Osteoblast (primary cell): ENCODE measurements around the gene CCL22. TPM values are rescaled to one million over a fixed set of nuclear protein-coding genes. Genes with fewer than 3 reads are reported as not detected.

ENCODE experiments used
- DNase-seq: peaks from one replicate; pipeline ENCODE4 v3.0.0; 2011; ENCODE audit warnings: low spot score, mixed read lengths; ENCODE audit not compliant: insufficient read length; ENCODE audit errors: missing footprints
- H2AFZ ChIP-seq: 2 replicates; pipeline ENCODE4 v1.6.0; 2011; ENCODE audit warnings: mild to moderate bottlenecking, low read length
- H3K27ac ChIP-seq: 2 replicates; pipeline ENCODE4 v1.5.1; 2011; ENCODE audit warnings: mild to moderate bottlenecking, low read depth, low read length, moderate library complexity
- H3K27me3 ChIP-seq: 2 replicates; pipeline ENCODE4 v1.6.0; 2012; ENCODE audit warnings: mild to moderate bottlenecking, control low read depth, inconsistent platforms, low read length, moderate library complexity; ENCODE audit not compliant: insufficient read depth
- H3K36me3 ChIP-seq: 2 replicates; pipeline ENCODE4 v1.5.1; 2011; ENCODE audit warnings: mild to moderate bottlenecking, low read length, control low read depth, moderate library complexity; ENCODE audit not compliant: insufficient read depth
- H3K4me1 ChIP-seq: 2 replicates; pipeline ENCODE4 v1.5.1; 2011; ENCODE audit warnings: mild to moderate bottlenecking, low read length, control low read depth, moderate library complexity; ENCODE audit not compliant: insufficient read depth
- H3K4me2 ChIP-seq: 2 replicates; pipeline ENCODE4 v1.6.0; 2011; ENCODE audit warnings: mild to moderate bottlenecking, low read length; ENCODE audit not compliant: insufficient read depth
- H3K4me3 ChIP-seq: fragments of 200-600 bp; sonication (generic); 3 replicates; pipeline ENCODE4 v1.5.1; 2012; ENCODE audit warnings: mild to moderate bottlenecking, low read length, inconsistent platforms; ENCODE audit not compliant: insufficient read depth
- H3K79me2 ChIP-seq: 2 replicates; pipeline ENCODE4 v1.6.0; 2012; ENCODE audit warnings: mild to moderate bottlenecking, low read length, control low read depth, inconsistent platforms; ENCODE audit not compliant: insufficient read depth
- H3K9me3 ChIP-seq: 2 replicates; pipeline ENCODE4 v1.5.1; 2011; ENCODE audit warnings: low read depth, low read length, control low read depth
- H4K20me1 ChIP-seq: 2 replicates; pipeline ENCODE4 v1.6.0; 2012; ENCODE audit warnings: mild to moderate bottlenecking, low read length, control low read depth; ENCODE audit not compliant: insufficient read depth
- total RNA-seq: library from RNA; depleted of rRNA; stranded (reverse); fragments of >200 nt; gene quantifications from 2 replicates; pipeline ENCODE4 v1.2.3, GENCODE V29; 2012
- TF ChIP-seq, protein P1 (sequence below): IDR thresholded peaks from 2 replicates; pipeline ENCODE4 v1.5.1; 2011; ENCODE audit warnings: mild to moderate bottlenecking, low read depth, low read length, moderate library complexity; ENCODE audit errors: extremely low read depth

The CCL22 gene
- total RNA-seq, 1 donor = not detected

DNA sequence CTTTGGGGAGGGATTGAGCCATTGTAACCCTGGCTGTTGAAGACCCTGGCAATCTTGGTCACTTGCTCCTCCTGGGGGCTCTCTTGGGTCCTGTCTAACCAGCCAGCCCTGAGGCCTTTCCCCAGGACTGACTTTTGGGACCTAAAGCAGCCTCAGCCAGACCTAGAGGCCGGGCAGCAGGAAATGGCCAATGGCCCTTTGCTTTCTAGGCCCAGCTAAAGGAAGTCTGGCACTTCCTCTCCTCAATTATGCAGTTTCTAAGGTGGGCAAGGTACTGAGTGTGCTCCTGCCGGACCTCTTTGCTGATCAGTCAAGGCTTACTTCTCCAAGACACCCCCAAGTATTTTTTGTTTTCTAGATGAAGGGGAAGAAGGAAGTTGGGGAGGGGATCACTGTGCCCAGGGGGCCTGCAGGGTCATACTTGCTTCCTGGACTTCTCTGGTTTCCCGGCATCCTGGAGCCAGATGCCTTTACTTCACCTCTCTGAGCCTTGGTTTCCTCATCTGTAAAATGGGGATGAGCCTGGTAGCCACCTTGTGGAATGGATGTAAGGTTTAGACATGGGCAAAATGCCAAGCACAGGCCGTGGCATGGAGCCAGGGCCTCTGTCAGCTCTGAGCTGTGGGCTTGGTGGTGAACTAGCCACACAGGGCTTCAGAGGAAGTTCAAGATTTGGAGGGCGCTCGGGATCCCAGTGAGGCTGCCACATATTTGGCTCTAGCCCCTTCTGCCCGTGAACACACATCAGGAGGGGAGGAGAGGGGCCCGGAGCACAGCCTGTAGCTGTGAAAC lies 22.3 kb downstream of the CCL22 start:
- peak; percentile 53 for DNase-seq
- H3K4me2 ChIP-seq = no peak overlapping the region
- H3K9me3 ChIP-seq = no peaks in the 10 kb centered on the region
- H3K4me1 ChIP-seq = no peaks in the 10 kb centered on the region
- no peak overlapping the region for H3K27ac ChIP-seq
- H2AFZ ChIP-seq = no peak overlapping the region
- H3K79me2 ChIP-seq = no peaks in the 10 kb centered on the region
- TF ChIP-seq, protein P1, sequence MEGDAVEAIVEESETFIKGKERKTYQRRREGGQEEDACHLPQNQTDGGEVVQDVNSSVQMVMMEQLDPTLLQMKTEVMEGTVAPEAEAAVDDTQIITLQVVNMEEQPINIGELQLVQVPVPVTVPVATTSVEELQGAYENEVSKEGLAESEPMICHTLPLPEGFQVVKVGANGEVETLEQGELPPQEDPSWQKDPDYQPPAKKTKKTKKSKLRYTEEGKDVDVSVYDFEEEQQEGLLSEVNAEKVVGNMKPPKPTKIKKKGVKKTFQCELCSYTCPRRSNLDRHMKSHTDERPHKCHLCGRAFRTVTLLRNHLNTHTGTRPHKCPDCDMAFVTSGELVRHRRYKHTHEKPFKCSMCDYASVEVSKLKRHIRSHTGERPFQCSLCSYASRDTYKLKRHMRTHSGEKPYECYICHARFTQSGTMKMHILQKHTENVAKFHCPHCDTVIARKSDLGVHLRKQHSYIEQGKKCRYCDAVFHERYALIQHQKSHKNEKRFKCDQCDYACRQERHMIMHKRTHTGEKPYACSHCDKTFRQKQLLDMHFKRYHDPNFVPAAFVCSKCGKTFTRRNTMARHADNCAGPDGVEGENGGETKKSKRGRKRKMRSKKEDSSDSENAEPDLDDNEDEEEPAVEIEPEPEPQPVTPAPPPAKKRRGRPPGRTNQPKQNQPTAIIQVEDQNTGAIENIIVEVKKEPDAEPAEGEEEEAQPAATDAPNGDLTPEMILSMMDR = no peak
- peaks cover 10% of the 10 kb centered on the region for H3K27me3 ChIP-seq
- H4K20me1 ChIP-seq = no peaks in the 10 kb centered on the region
- no peak overlapping the region for H3K4me3 ChIP-seq
- H3K36me3 ChIP-seq = no peaks in the 10 kb centered on the region

DNA sequence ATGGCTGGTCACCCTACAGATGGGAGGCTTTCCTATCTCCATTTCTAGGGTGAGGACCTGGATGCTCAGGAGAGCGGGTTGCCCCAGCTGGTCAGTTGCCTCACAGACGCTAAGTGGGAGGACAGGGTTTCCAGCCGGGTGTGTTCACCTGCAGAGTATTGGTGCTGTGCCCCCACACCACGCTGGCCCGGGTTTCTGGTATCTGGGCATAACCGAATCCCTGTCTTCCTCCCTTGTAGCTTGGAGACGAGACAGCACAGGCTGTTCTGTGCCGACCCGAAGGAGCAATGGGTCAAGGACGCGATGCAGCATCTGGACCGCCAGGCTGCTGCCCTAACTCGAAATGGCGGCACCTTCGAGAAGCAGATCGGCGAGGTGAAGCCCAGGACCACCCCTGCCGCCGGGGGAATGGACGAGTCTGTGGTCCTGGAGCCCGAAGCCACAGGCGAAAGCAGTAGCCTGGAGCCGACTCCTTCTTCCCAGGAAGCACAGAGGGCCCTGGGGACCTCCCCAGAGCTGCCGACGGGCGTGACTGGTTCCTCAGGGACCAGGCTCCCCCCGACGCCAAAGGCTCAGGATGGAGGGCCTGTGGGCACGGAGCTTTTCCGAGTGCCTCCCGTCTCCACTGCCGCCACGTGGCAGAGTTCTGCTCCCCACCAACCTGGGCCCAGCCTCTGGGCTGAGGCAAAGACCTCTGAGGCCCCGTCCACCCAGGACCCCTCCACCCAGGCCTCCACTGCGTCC lies 23.4 kb downstream of the CCL22 start:
- H3K4me3 ChIP-seq = no peak overlapping the region
- no peaks in the 10 kb centered on the region for H4K20me1 ChIP-seq
- H3K79me2 ChIP-seq = no peaks in the 10 kb centered on the region
- H2AFZ ChIP-seq = no peak overlapping the region
- peak; percentile 61 for DNase-seq
- H3K27me3 ChIP-seq = peaks cover 6% of the 10 kb centered on the region
- no peak overlapping the region for H3K4me2 ChIP-seq
- no peaks in the 10 kb centered on the region for H3K36me3 ChIP-seq
- H3K9me3 ChIP-seq = no peaks in the 10 kb centered on the region
- TF ChIP-seq, protein P1 = no peak
- no peaks in the 10 kb centered on the region for H3K4me1 ChIP-seq
- no peak overlapping the region for H3K27ac ChIP-seq

DNA sequence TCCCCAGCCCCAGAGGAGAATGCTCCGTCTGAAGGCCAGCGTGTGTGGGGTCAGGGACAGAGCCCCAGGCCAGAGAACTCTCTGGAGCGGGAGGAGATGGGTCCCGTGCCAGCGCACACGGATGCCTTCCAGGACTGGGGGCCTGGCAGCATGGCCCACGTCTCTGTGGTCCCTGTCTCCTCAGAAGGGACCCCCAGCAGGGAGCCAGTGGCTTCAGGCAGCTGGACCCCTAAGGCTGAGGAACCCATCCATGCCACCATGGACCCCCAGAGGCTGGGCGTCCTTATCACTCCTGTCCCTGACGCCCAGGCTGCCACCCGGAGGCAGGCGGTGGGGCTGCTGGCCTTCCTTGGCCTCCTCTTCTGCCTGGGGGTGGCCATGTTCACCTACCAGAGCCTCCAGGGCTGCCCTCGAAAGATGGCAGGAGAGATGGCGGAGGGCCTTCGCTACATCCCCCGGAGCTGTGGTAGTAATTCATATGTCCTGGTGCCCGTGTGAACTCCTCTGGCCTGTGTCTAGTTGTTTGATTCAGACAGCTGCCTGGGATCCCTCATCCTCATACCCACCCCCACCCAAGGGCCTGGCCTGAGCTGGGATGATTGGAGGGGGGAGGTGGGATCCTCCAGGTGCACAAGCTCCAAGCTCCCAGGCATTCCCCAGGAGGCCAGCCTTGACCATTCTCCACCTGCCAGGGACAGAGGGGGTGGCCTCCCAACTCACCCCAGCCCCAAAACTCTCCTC lies 24.1 kb downstream of the CCL22 start:
- TF ChIP-seq, protein P1 = peak; percentile 6
- H3K79me2 ChIP-seq = no peaks in the 10 kb centered on the region
- H4K20me1 ChIP-seq = no peaks in the 10 kb centered on the region
- H3K4me2 ChIP-seq = no peak overlapping the region
- peak; percentile 31 for DNase-seq
- H3K9me3 ChIP-seq = no peaks in the 10 kb centered on the region
- no peaks in the 10 kb centered on the region for H3K36me3 ChIP-seq
- no peak overlapping the region for H3K4me3 ChIP-seq
- no peaks in the 10 kb centered on the region for H3K4me1 ChIP-seq
- H3K27me3 ChIP-seq = peaks cover 6% of the 10 kb centered on the region
- no peak overlapping the region for H2AFZ ChIP-seq
- no peak overlapping the region for H3K27ac ChIP-seq
